HG02973 (cell line): ENCODE measurements around the gene OSBPL5.

Source experiments
- ATAC-seq: cut with Tn5 transposase; IDR thresholded peaks from one replicate; pipeline ENCODE4 v1.9.1; 2021; ENCODE audit warnings: moderate library complexity; ENCODE audit not compliant: unreplicated experiment

OSBPL5 gene

GRCh38 chr11:3041699-3042441 lies 123.2 kb downstream of the OSBPL5 start:
- no peak for ATAC-seq

DNA sequence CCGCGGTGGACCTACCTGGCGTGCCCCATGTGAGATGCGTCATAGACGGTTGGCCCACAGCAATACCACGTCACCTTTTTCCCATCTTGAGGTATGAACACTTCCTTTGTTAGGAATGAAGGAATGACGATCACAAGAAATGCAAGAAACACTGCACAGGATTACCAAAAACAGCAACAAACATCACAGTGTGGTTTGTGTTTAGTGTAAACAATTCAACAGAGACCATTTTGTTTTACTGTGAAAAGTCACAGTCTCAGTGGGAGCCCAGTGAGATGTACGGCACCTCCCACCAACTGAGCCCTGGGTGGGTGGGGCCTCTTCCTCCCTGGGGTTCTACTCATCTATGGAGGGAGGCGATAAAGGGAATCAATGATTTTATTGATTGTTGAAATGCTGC lies 124.2 kb downstream of the OSBPL5 start:
- no peak for ATAC-seq

DNA sequence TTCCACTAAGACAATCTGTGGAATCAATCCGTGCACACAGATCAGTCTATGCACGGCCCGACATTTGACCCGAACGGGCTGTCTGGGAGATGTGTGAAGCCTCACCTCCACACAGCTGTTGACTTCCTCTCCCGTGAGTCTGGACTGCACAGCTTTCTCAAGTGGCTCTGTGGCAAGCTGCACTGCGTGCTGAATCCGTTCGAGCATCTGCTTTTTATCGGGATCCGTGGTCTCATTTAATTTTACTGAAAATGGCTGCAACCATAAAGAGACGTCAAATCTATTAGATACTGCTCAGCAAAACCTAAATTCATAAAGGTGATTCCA lies 127.2 kb downstream of the OSBPL5 start:
- ATAC-seq = no peak
